Stomach (tissue), 4 donors: Measurements from ENCODE around the gene WWOX.

Experiments used
- CTCF ChIP-seq, 7 experiments: fragments of 450-650 bp in 4 of 7; fragments of 200-600 bp in 3 of 7; sonication (generic) in 3 of 7; IDR thresholded peaks; one replicate each; pipeline ENCODE4 v1.5.1; 2016 to 2019; ENCODE audit warnings: antibody characterized with exemption in 7 of 7, control low read depth in 2 of 7, mild to moderate bottlenecking in 1 of 7
- EP300 ChIP-seq: sonication (generic); formaldehyde crosslinking; IDR thresholded peaks from one replicate; pipeline ENCODE4 v1.6.1; 2017; ENCODE audit warnings: antibody characterized with exemption
- POLR2A ChIP-seq, 4 donors: fragments of 450-650 bp; IDR thresholded peaks; one replicate each; pipeline ENCODE4 v1.6.1; 2016; ENCODE audit warnings: antibody characterized with exemption in 4 of 4, control low read depth in 2 of 4, mild to moderate bottlenecking in 1 of 4, moderate library complexity in 1 of 4
- POLR2AphosphoS5 ChIP-seq, 3 donors: sonication (generic); formaldehyde crosslinking; IDR thresholded peaks; one replicate each; pipeline ENCODE4 v1.6.1; 2016; ENCODE audit warnings: antibody characterized with exemption in 3 of 3

- TF ChIP-seq CTCF (IDR thresholded peaks at IDR 0.05) (no peak), EP300 (no peak), POLR2A (IDR thresholded peaks at IDR 0.05) (no peak), POLR2AphosphoS5 (IDR thresholded peaks at IDR 0.05) (peak; percentile 8 to 44 (median 41))
These were observed 290.6 kb downstream of the WWOX start for GRCh38 chr16:78390092-78390491.
